GM23338 (cell line): ENCODE results near the gene CNTN5. TPM values are rescaled to one million over a fixed set of nuclear protein-coding genes. Genes with fewer than 3 reads are reported as not detected.
A peak's percentile ranks its signal among the peaks of the same experiment; 100 is the strongest.

Experiments used
- ATAC-seq: fragments of 200-7000 bp; cut with Tn5 transposase; 3 replicates; pipeline ENCODE4 v1.9.1; 2020
- DNase-seq: peaks from one replicate; pipeline ENCODE4 v3.0.0-alpha.2; 2015; ENCODE audit warnings: low spot score
- H2AFZ ChIP-seq: fragments of 200-600 bp; sonication (generic); 2 replicates; pipeline ENCODE4 v1.8.0; 2016; ENCODE audit warnings: antibody characterized with exemption, mild to moderate bottlenecking, moderate library complexity
- H3F3A ChIP-seq: fragments of 200-600 bp; sonication (generic); replicated peaks from 2 replicates; pipeline ENCODE4 v1.8.0; 2017; ENCODE audit warnings: antibody characterized with exemption, mixed run types, low read depth
- H3K27ac ChIP-seq: fragments of 200-600 bp; sonication (generic); 2 replicates; pipeline ENCODE4 v1.6.1; 2016; ENCODE audit warnings: low read depth
- H3K27me3 ChIP-seq: fragments of 200-600 bp; sonication (generic); 2 replicates; pipeline ENCODE4 v1.8.0; 2016; ENCODE audit warnings: mild to moderate bottlenecking, mixed run types, moderate library complexity; ENCODE audit not compliant: insufficient read depth
- H3K36me3 ChIP-seq: fragments of 200-600 bp; sonication (generic); 2 replicates; pipeline ENCODE4 v1.8.0; 2016; ENCODE audit warnings: mild to moderate bottlenecking; ENCODE audit not compliant: insufficient read depth
- H3K4me1 ChIP-seq: fragments of 200-600 bp; sonication (generic); 2 replicates; pipeline ENCODE4 v1.8.0; 2016; ENCODE audit warnings: mild to moderate bottlenecking, moderate library complexity; ENCODE audit not compliant: insufficient read depth
- H3K4me2 ChIP-seq: fragments of 200-600 bp; sonication (generic); 2 replicates; pipeline ENCODE4 v1.7.1; 2017; ENCODE audit warnings: mixed run types
- H3K4me3 ChIP-seq: fragments of 200-600 bp; sonication (generic); 2 replicates; pipeline ENCODE4 v1.6.1; 2016; ENCODE audit warnings: mixed run types
- H3K79me2 ChIP-seq: fragments of 200-600 bp; sonication (generic); replicated peaks from 2 replicates; pipeline ENCODE4 v1.8.0; 2017; ENCODE audit warnings: mild to moderate bottlenecking; ENCODE audit not compliant: insufficient read depth
- H3K9me2 ChIP-seq: fragments of 200-600 bp; sonication (generic); 2 replicates; pipeline ENCODE4 v1.8.0; 2017; ENCODE audit not compliant: insufficient read depth
- H4K20me1 ChIP-seq: fragments of 200-600 bp; sonication (generic); replicated peaks from 2 replicates; pipeline ENCODE4 v1.8.0; 2017; ENCODE audit warnings: mild to moderate bottlenecking; ENCODE audit not compliant: insufficient read depth
- H3K27ac Mint-ChIP-seq: 2 replicates; pipeline ENCODE4 v1.8.0; 2020; ENCODE audit warnings: inconsistent platforms, mild to moderate bottlenecking, moderate library complexity, mixed read lengths
- H3K27me3 Mint-ChIP-seq: 3 replicates; pipeline ENCODE4 v1.8.0; 2022; ENCODE audit warnings: low read depth, mild to moderate bottlenecking, moderate library complexity, mixed read lengths, inconsistent platforms; ENCODE audit not compliant: insufficient read depth, poor library complexity
- H3K36me3 Mint-ChIP-seq: 3 replicates; pipeline ENCODE4 v1.8.0; 2021; ENCODE audit warnings: low read depth, mild to moderate bottlenecking, inconsistent platforms, moderate library complexity, mixed read lengths
- H3K4me1 Mint-ChIP-seq: 3 replicates; pipeline ENCODE4 v1.8.0; 2020; ENCODE audit warnings: mild to moderate bottlenecking, inconsistent platforms, mixed read lengths
- H3K4me3 Mint-ChIP-seq: 3 replicates; pipeline ENCODE4 v1.8.0; 2021; ENCODE audit warnings: moderate library complexity, mild to moderate bottlenecking, inconsistent platforms, mixed read lengths
- H3K9me3 Mint-ChIP-seq: 3 replicates; pipeline ENCODE4 v1.8.0; 2020; ENCODE audit warnings: moderate library complexity, mild to moderate bottlenecking, inconsistent platforms, mixed read lengths
- CREB1 ChIP-seq: fragments of 250-450 bp; sonication (Bioruptor Pico); IDR thresholded peaks from 2 replicates; pipeline ENCODE4 v1.5.0; 2020; ENCODE audit warnings: low read depth, mild to moderate bottlenecking, moderate library complexity
- CTCF ChIP-seq, 2 experiments: fragments of 200-600 bp in 1 of 2; sonication (generic) in 1 of 2; conservative IDR thresholded peaks; 2 replicates each; pipeline versions ENCODE4 v1.5.1 to v1.6.1; 2016 to 2017; ENCODE audit warnings: antibody characterized with exemption in 2 of 2, low read depth in 2 of 2, mild to moderate bottlenecking in 2 of 2, moderate library complexity in 1 of 2
- EZH2 ChIP-seq: fragments of 200-600 bp; sonication (generic); IDR thresholded peaks from one replicate; pipeline ENCODE4 v1.8.0; 2017; ENCODE audit warnings: antibody characterized with exemption, mild to moderate bottlenecking, low read depth; ENCODE audit not compliant: unreplicated experiment
- EZH2phosphoT487 ChIP-seq: fragments of 200-600 bp; sonication (generic); IDR thresholded peaks from one replicate; pipeline ENCODE4 v1.8.1; 2018; ENCODE audit warnings: antibody characterized with exemption; ENCODE audit not compliant: unreplicated experiment
- POLR2AphosphoS5 ChIP-seq: IDR thresholded peaks from 2 replicates; pipeline ENCODE4 v1.6.1; 2016; ENCODE audit warnings: antibody characterized with exemption, low read depth
- REST ChIP-seq: IDR thresholded peaks from one replicate; pipeline ENCODE4 v1.6.1; 2018; ENCODE audit warnings: antibody characterized with exemption; ENCODE audit not compliant: unreplicated experiment
- STAT1 ChIP-seq: IDR thresholded peaks from one replicate; pipeline ENCODE4 v1.6.1; 2016; ENCODE audit warnings: antibody characterized with exemption; ENCODE audit not compliant: unreplicated experiment
- ZNF114 ChIP-seq: fragments of 250-450 bp; sonication (Bioruptor Pico); IDR thresholded peaks from 2 replicates; pipeline ENCODE4 v1.5.0; 2020; ENCODE audit warnings: mild to moderate bottlenecking, moderate library complexity
- ZNF331 ChIP-seq: fragments of 250-450 bp; sonication (Bioruptor Pico); IDR thresholded peaks from 2 replicates; pipeline ENCODE4 v1.5.0; 2020; ENCODE audit warnings: low read depth, mild to moderate bottlenecking, moderate library complexity
- polyA plus RNA-seq: library from polyadenylated mRNA; unstranded; fragments of >200 nt; fragmentation: Nextera tagmentation; extraction: Ambion mirVana; gene quantifications from 2 replicates; pipeline ENCODE4 v1.2.1, GENCODE V29; 2016
- total RNA-seq: library from RNA; depleted of rRNA; stranded (reverse); fragments of >200 nt; shearing (Covaris generic); gene quantifications from 2 replicates; pipeline ENCODE4 v1.2.3, GENCODE V29; 2014
- TF ChIP-seq, protein P1 (sequence below): IDR thresholded peaks from 2 replicates; pipeline ENCODE4 v1.6.1; 2016; ENCODE audit warnings: antibody characterized with exemption

CNTN5 gene
- total and polyA plus RNA-seq, 2 experiments from 2014 or later: not detected

GRCh38 chr11:99630629-99631028, 609.9 kb downstream of the CNTN5 start:
- H3K4me1 Mint-ChIP-seq: peaks cover 9% of the 10 kb centered on the region; the same call in 2 of the 3 replicates
- H2AFZ ChIP-seq: peak overlapping the region; percentile 12; the same call in 1 of the 2 replicates

More at GRCh38 chr11:99630629-99631028, 609.9 kb downstream of the CNTN5 start:
- TF ChIP-seq, protein P1, sequence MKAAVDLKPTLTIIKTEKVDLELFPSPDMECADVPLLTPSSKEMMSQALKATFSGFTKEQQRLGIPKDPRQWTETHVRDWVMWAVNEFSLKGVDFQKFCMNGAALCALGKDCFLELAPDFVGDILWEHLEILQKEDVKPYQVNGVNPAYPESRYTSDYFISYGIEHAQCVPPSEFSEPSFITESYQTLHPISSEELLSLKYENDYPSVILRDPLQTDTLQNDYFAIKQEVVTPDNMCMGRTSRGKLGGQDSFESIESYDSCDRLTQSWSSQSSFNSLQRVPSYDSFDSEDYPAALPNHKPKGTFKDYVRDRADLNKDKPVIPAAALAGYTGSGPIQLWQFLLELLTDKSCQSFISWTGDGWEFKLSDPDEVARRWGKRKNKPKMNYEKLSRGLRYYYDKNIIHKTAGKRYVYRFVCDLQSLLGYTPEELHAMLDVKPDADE: no peak
- TF ChIP-seq ZNF331 (CRISPR knock-in tag): no peak
- TF ChIP-seq POLR2AphosphoS5: no peak
- no peak for TF ChIP-seq ZNF114 (CRISPR knock-in tag)
- TF ChIP-seq EZH2: no peak
- TF ChIP-seq CTCF (conservative IDR thresholded peaks at IDR 0.05; ENCODE audit: low read depth in 2 of 2): no peak
- TF ChIP-seq EZH2phosphoT487: no peak
- TF ChIP-seq STAT1: no peak
- no peak for TF ChIP-seq CREB1
- TF ChIP-seq REST: no peak
- no peaks in the 10 kb centered on the region for H3K27me3 ChIP-seq
- H3K9me3 Mint-ChIP-seq: no peaks in the 10 kb centered on the region
- no peak overlapping the region for H3K27ac Mint-ChIP-seq
- H3K9me2 ChIP-seq: no peaks in the 10 kb centered on the region
- H4K20me1 ChIP-seq: no peaks in the 10 kb centered on the region
- no peaks in the 10 kb centered on the region for H3K36me3 ChIP-seq
- ATAC-seq (no peak), DNase-seq (no peak)
- H3K27ac ChIP-seq: no peak overlapping the region
- no peaks in the 10 kb centered on the region for H3K27me3 Mint-ChIP-seq
- no peaks in the 10 kb centered on the region for H3K79me2 ChIP-seq
- H3K4me1 ChIP-seq: peaks cover 6% of the 10 kb centered on the region
- H3K4me2 ChIP-seq: no peak overlapping the region
- H3K36me3 Mint-ChIP-seq: no peaks in the 10 kb centered on the region
- H3K4me3 ChIP-seq: no peak overlapping the region
- no peaks in the 10 kb centered on the region for H3F3A ChIP-seq
- H3K4me3 Mint-ChIP-seq: no peak overlapping the region
